Muscle of leg (tissue), 11 donors: Measurements from ENCODE around the gene TGFB2. TPM values are rescaled to one million over a fixed set of nuclear protein-coding genes. Genes with fewer than 3 reads are reported as not detected.
A peak's percentile ranks its signal among the peaks of the same experiment; 100 is the strongest.

ENCODE experiments used
- DNase-seq: peaks from one replicate; pipeline ENCODE4 v3.0.0; 2013
- H3K27ac ChIP-seq: one replicate; pipeline ENCODE4 v1.5.1; 2013; ENCODE audit warnings: mild to moderate bottlenecking, low read length, control low read depth
- H3K27me3 ChIP-seq: one replicate; pipeline ENCODE4 v1.6.1; 2013; ENCODE audit warnings: low read length; ENCODE audit not compliant: control insufficient read depth, insufficient read depth
- H3K36me3 ChIP-seq: one replicate; pipeline ENCODE4 v1.6.1; 2013; ENCODE audit warnings: low read length; ENCODE audit not compliant: control insufficient read depth, insufficient read depth
- H3K4me1 ChIP-seq: one replicate; pipeline ENCODE4 v1.6.1; 2013; ENCODE audit warnings: low read length; ENCODE audit not compliant: control insufficient read depth, insufficient read depth
- H3K4me3 ChIP-seq: one replicate; pipeline ENCODE4 v1.5.1; 2013; ENCODE audit warnings: low read length, control low read depth
- H3K9me3 ChIP-seq: replicated peaks from 2 replicates; pipeline ENCODE4 v1.6.1; 2013; ENCODE audit warnings: low read depth, low read length; ENCODE audit not compliant: control insufficient read depth
- WGBS: methylation state at CpG from one replicate; pipeline ENCODE4 v1.1.5; 2013; ENCODE audit warnings: missing lambda C conversion rate; ENCODE audit not compliant: insufficient coverage; 5-methylcytosine and 5-hydroxymethylcytosine counted together
- polyA plus RNA-seq, 8 donors: library from polyadenylated mRNA; unstranded; fragments of 120-200 nt; gene quantifications; one replicate each; pipeline versions ENCODE4 v1.2.1 to v1.2.3, GENCODE V29; 2013; ENCODE audit warnings: inconsistent platforms in 1 of 8, low replicate concordance in 1 of 8; ENCODE audit not compliant: insufficient read length in 8 of 8, insufficient read depth in 1 of 8
- total RNA-seq: library from RNA; stranded (reverse); fragments of 120-200 nt; gene quantifications from one replicate; pipeline ENCODE4 v1.2.4, GENCODE V29; 2013

The TGFB2 gene
- total and polyA plus RNA-seq, 9 donors: 37.2 to 69.2 (median 50.7) TPM

- Histone ChIP-seq H3K4me1 (peaks cover 25% of the 10 kb centered on the region), H3K27me3 (no peaks in the 10 kb centered on the region), H3K36me3 (no peaks in the 10 kb centered on the region), H3K9me3 (no peaks in the 10 kb centered on the region), H3K4me3 (no peak overlapping the region), H3K27ac (no peak overlapping the region)
- no peak for DNase-seq
- 82% methylated on average over 4 of the region's 6 CpGs for WGBS
Observed at GRCh38 chr1:218466341-218467010, 121.3 kb downstream of the TGFB2 start.

DNA sequence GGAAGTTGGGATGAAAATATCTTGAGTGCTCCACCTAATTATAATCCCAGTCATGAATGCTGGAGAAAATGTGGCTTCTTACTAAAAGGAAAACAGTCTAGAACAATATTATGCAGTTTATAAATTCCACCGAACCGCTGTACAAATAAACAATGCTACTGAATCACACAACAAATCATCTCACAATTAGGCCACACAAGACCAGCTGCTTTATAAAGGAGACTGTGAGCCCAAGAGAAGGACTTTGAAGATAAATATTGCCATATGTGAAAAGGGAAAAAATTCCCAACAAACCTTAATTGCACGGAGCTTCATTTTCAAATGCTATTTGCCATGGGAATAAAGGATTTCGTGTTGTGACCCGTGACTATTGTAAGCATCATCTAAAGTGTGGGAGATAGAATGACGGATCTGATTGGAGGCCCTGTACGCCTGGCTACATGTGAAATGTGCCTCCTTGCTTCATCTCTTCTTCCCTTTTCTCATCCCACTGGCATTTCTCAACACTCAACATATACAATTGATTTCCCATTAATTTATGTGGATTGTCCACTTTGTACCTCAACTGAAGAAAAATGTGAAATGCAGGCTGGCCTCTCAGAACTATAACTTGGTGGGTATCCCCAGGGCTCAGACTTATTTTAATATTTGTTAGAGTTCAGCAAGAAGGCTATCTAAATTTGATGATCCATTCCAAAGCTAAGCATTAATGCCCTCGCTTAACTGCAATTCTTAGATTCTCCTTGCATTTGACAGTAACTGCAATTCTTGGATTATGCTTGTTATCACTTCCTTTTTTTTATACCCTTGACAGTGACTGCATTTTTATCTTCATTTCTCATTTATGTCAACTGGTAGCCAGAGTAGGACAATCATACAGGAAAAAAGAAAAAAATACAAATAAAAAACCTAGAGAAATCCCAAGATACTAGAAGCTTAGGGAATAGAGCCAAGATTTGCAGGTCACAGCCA is 122.3 kb downstream of the TGFB2 start:
- Histone ChIP-seq H3K27ac (peak overlapping the region; percentile 33), H3K4me1 (peaks cover 24% of the 10 kb centered on the region), H3K27me3 (no peaks in the 10 kb centered on the region), H3K9me3 (no peaks in the 10 kb centered on the region), H3K36me3 (no peaks in the 10 kb centered on the region), H3K4me3 (no peak overlapping the region)
- DNase-seq: no peak
- WGBS: no CpG with 5 or more reads among the region's 8 CpGs

DNA sequence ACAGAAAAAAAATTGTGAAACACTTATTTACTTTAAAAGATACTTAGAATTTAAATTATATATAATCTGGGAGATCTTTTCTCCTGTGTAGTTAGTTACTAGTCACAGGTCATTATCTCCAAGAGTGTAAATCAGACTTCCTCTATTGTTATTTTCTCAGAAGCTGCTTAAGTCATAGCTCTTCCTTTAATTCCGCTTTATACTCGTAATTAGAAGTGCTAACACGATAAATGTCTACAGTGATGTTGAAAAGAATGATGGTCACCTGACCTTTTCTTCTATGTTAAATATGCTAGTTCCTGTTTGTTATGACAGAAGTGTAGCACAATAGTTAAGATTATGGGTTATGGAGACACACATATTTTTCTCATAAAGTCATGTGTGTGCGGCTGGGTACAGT is 123.6 kb downstream of the TGFB2 start:
- no peak for DNase-seq
- H3K27me3 ChIP-seq: no peaks in the 10 kb centered on the region
- no peaks in the 10 kb centered on the region for H3K36me3 ChIP-seq
- WGBS: no CpG with 5 or more reads among the region's 4 CpGs
- H3K4me1 ChIP-seq: peaks cover 11% of the 10 kb centered on the region
- H3K9me3 ChIP-seq: no peaks in the 10 kb centered on the region
- H3K4me3 ChIP-seq: no peak overlapping the region
- no peak overlapping the region for H3K27ac ChIP-seq

- no CpG with 5 or more reads among the region's 1 CpG for WGBS
- DNase-seq: no peak
- H3K9me3 ChIP-seq: no peaks in the 10 kb centered on the region
- H3K27ac ChIP-seq: peak overlapping the region; percentile 74
- H3K27me3 ChIP-seq: no peaks in the 10 kb centered on the region
- peaks cover 5% of the 10 kb centered on the region for H3K4me1 ChIP-seq
- H3K4me3 ChIP-seq: no peak overlapping the region
- H3K36me3 ChIP-seq: no peaks in the 10 kb centered on the region
Observed at GRCh38 chr1:218472885-218473284, 127.7 kb downstream of the TGFB2 start.

- Histone ChIP-seq H3K4me3 (no peak overlapping the region), H3K36me3 (no peaks in the 10 kb centered on the region), H3K9me3 (no peaks in the 10 kb centered on the region), H3K4me1 (peaks cover 5% of the 10 kb centered on the region), H3K27ac (peak overlapping the region; percentile 74), H3K27me3 (no peaks in the 10 kb centered on the region)
- WGBS: no CpG with 5 or more reads among the region's 2 CpGs
- peak; percentile 91 for DNase-seq
Observed at GRCh38 chr1:218473522-218473921, 128.4 kb downstream of the TGFB2 start.

GRCh38 chr1:218474128-218474527 is 129.0 kb downstream of the TGFB2 start:
- Histone ChIP-seq H3K27ac (no peak overlapping the region), H3K4me3 (no peak overlapping the region)

GRCh38 chr1:218475275-218475674 is 130.1 kb downstream of the TGFB2 start:
- H3K36me3 ChIP-seq: no peaks in the 10 kb centered on the region
- H3K4me1 ChIP-seq: peaks cover 12% of the 10 kb centered on the region
- no CpG with 5 or more reads among the region's 1 CpG for WGBS
- no peak overlapping the region for H3K4me3 ChIP-seq
- DNase-seq: peak; percentile 67
- H3K27me3 ChIP-seq: no peaks in the 10 kb centered on the region
- H3K9me3 ChIP-seq: no peaks in the 10 kb centered on the region
- H3K27ac ChIP-seq: peak overlapping the region; percentile 76

More at GRCh38 chr1:218474128-218474527, 129.0 kb downstream of the TGFB2 start:
- DNase-seq: no peak
- WGBS: 90% methylated on average over 2 of the region's 5 CpGs
- Histone ChIP-seq H3K4me1 (peaks cover 5% of the 10 kb centered on the region), H3K27me3 (no peaks in the 10 kb centered on the region), H3K9me3 (no peaks in the 10 kb centered on the region), H3K36me3 (no peaks in the 10 kb centered on the region)

GRCh38 chr1:218475699-218476098 is 130.6 kb downstream of the TGFB2 start:
- WGBS: no CpG with 5 or more reads among the region's 1 CpG
- Histone ChIP-seq H3K27ac (peak overlapping the region; percentile 43), H3K27me3 (no peaks in the 10 kb centered on the region), H3K4me3 (no peak overlapping the region), H3K4me1 (peaks cover 12% of the 10 kb centered on the region), H3K36me3 (no peaks in the 10 kb centered on the region), H3K9me3 (no peaks in the 10 kb centered on the region)
- no peak for DNase-seq

DNA sequence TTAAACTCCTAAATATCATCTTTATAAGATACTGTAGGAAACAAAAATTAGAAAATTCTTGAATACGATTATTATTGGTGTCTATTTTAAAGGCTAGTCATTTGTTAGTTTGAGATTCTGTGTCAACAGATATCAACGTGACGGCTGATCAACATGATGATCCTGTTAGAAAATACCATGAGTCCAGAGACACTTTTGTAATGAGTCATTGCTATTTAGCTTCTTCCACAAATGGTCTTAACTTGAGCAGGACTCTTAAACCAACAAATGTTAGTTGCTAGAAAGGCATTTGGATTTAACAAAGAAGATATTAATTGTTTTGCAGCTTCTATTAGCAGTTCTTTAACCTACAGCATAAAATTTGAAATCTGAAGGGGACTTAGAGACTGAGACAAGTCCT is 131.2 kb downstream of the TGFB2 start:
- Histone ChIP-seq H3K4me3 (no peak overlapping the region), H3K9me3 (no peaks in the 10 kb centered on the region), H3K4me1 (peaks cover 12% of the 10 kb centered on the region), H3K27me3 (no peaks in the 10 kb centered on the region), H3K27ac (peak overlapping the region; percentile 15), H3K36me3 (no peaks in the 10 kb centered on the region)
- no CpG with 5 or more reads among the region's 3 CpGs for WGBS
- peak; percentile 42 for DNase-seq

GRCh38 chr1:218478336-218478735 is 133.2 kb downstream of the TGFB2 start:
- H3K4me1 ChIP-seq: peaks cover 12% of the 10 kb centered on the region
- WGBS: 97% methylated on average over 3 of the region's 4 CpGs
- H3K27ac ChIP-seq: no peak overlapping the region
- no peaks in the 10 kb centered on the region for H3K36me3 ChIP-seq
- H3K9me3 ChIP-seq: no peaks in the 10 kb centered on the region
- no peak overlapping the region for H3K4me3 ChIP-seq
- no peaks in the 10 kb centered on the region for H3K27me3 ChIP-seq
- no peak for DNase-seq
